ENCODE results near the gene FOXN4.

The FOXN4 gene

GRCh38 chr12:109263439-109263838 lies 45.6 kb downstream of the FOXN4 start:
- Histone ChIP-seq H2BK15ac (ENCODE audit: low read length) (no peak overlapping the region), H2BK12ac (ENCODE audit: low read length) (no peak overlapping the region), H2BK120ac (ENCODE audit: low read depth, low read length) (no peak overlapping the region), H3K9ac (ENCODE audit: low read depth, low read length, poor library complexity) (no peak overlapping the region), H3K18ac (ENCODE audit: low read length) (no peak overlapping the region), H2AK5ac (ENCODE audit: low read depth, low read length) (no peak overlapping the region), H3K4me3 (ENCODE audit: low read length in 2 of 2) (no peak overlapping the region), H2BK5ac (ENCODE audit: low read length) (no peak overlapping the region), H3K4me2 (ENCODE audit: insufficient read depth, low read length, poor library complexity, severe bottlenecking) (no peak overlapping the region), H3K4ac (ENCODE audit: low read length) (no peak overlapping the region), H3K23ac (ENCODE audit: low read depth, low read length, poor library complexity) (no peak overlapping the region), H3K14ac (ENCODE audit: low read length) (no peak overlapping the region), H3K9me3 (replicated peaks in 1 of 2; ENCODE audit: control insufficient read depth in 2 of 2, insufficient read depth in 1 of 2, low read depth in 1 of 2, low read length in 2 of 2) (peaks cover 0 to 5% of the 10 kb centered on the region in 2 donors), H3K79me1 (ENCODE audit: low read depth, low read length) (no peaks in the 10 kb centered on the region), H2AFZ (ENCODE audit: low read length) (no peak overlapping the region), H4K8ac (ENCODE audit: low read depth, low read length) (no peak overlapping the region), H4K91ac (ENCODE audit: low read depth, low read length, poor library complexity) (no peak overlapping the region), H3K27me3 (ENCODE audit: control insufficient read depth in 3 of 3, insufficient read depth in 3 of 3, low read depth in 1 of 3, low read length in 3 of 3) (no peaks in the 10 kb centered on the region), H3K27ac (replicated peaks; ENCODE audit: low read length) (no peak overlapping the region), H3K36me3 (replicated peaks in 1 of 2; ENCODE audit: control insufficient read depth in 2 of 2, insufficient read depth in 2 of 2, low read length in 2 of 2) (peaks cover 0 to 9% of the 10 kb centered on the region in 2 donors), H3K4me1 (ENCODE audit: control insufficient read depth in 2 of 2, insufficient read depth in 1 of 2, low read depth in 1 of 2, low read length in 2 of 2) (no peaks in the 10 kb centered on the region)
- no peak for DNase-seq (ENCODE audit: low spot score)
- WGBS, 2 donors (ENCODE audit: extremely low coverage in 2 of 2, insufficient read length in 2 of 2, insufficient replicate concordance in 1 of 2) = no CpG with 5 or more reads among the region's 3 CpGs

GRCh38 chr12:109261939-109262338 lies 47.1 kb downstream of the FOXN4 start:
- Histone ChIP-seq H3K9me3 (replicated peaks in 1 of 2; ENCODE audit: control insufficient read depth in 2 of 2, insufficient read depth in 1 of 2, low read depth in 1 of 2, low read length in 2 of 2) (peaks cover 0 to 5% of the 10 kb centered on the region in 2 donors), H3K36me3 (replicated peaks in 1 of 2; ENCODE audit: control insufficient read depth in 2 of 2, insufficient read depth in 2 of 2, low read length in 2 of 2) (peaks cover 0 to 9% of the 10 kb centered on the region in 2 donors), H3K4me1 (ENCODE audit: control insufficient read depth in 2 of 2, insufficient read depth in 1 of 2, low read depth in 1 of 2, low read length in 2 of 2) (no peaks in the 10 kb centered on the region), H3K4ac (ENCODE audit: low read length) (no peak overlapping the region), H3K79me1 (ENCODE audit: low read depth, low read length) (no peaks in the 10 kb centered on the region), H3K14ac (ENCODE audit: low read length) (no peak overlapping the region), H2BK15ac (ENCODE audit: low read length) (no peak overlapping the region), H4K8ac (ENCODE audit: low read depth, low read length) (no peak overlapping the region), H3K27ac (replicated peaks; ENCODE audit: low read length) (no peak overlapping the region), H4K91ac (ENCODE audit: low read depth, low read length, poor library complexity) (no peak overlapping the region), H2BK5ac (ENCODE audit: low read length) (no peak overlapping the region), H2AFZ (ENCODE audit: low read length) (no peak overlapping the region), H3K18ac (ENCODE audit: low read length) (no peak overlapping the region), H2BK12ac (ENCODE audit: low read length) (no peak overlapping the region), H3K27me3 (ENCODE audit: control insufficient read depth in 3 of 3, insufficient read depth in 3 of 3, low read depth in 1 of 3, low read length in 3 of 3) (no peaks in the 10 kb centered on the region), H3K9ac (ENCODE audit: low read depth, low read length, poor library complexity) (no peak overlapping the region), H2BK120ac (ENCODE audit: low read depth, low read length) (no peak overlapping the region), H2AK5ac (ENCODE audit: low read depth, low read length) (no peak overlapping the region), H3K23ac (ENCODE audit: low read depth, low read length, poor library complexity) (no peak overlapping the region), H3K4me3 (ENCODE audit: low read length in 2 of 2) (no peak overlapping the region), H3K4me2 (ENCODE audit: insufficient read depth, low read length, poor library complexity, severe bottlenecking) (no peak overlapping the region)
- DNase-seq (ENCODE audit: low spot score) = no peak
- no CpG with 5 or more reads among the region's 2 CpGs for WGBS, 2 donors (ENCODE audit: extremely low coverage in 2 of 2, insufficient read length in 2 of 2, insufficient replicate concordance in 1 of 2)

GRCh38 chr12:109261087-109261486 lies 48.0 kb downstream of the FOXN4 start:
- Histone ChIP-seq H3K79me1 (ENCODE audit: low read depth, low read length) (no peaks in the 10 kb centered on the region), H2AK5ac (ENCODE audit: low read depth, low read length) (no peak overlapping the region), H3K27ac (replicated peaks; ENCODE audit: low read length) (no peak overlapping the region), H2BK15ac (ENCODE audit: low read length) (no peak overlapping the region), H3K4me3 (ENCODE audit: low read length in 2 of 2) (no peak overlapping the region), H3K9ac (ENCODE audit: low read depth, low read length, poor library complexity) (no peak overlapping the region), H3K14ac (ENCODE audit: low read length) (no peak overlapping the region), H3K23ac (ENCODE audit: low read depth, low read length, poor library complexity) (no peak overlapping the region), H4K8ac (ENCODE audit: low read depth, low read length) (no peak overlapping the region), H3K4me2 (ENCODE audit: insufficient read depth, low read length, poor library complexity, severe bottlenecking) (no peak overlapping the region), H3K9me3 (replicated peaks in 1 of 2; ENCODE audit: control insufficient read depth in 2 of 2, insufficient read depth in 1 of 2, low read depth in 1 of 2, low read length in 2 of 2) (peaks cover 0 to 5% of the 10 kb centered on the region in 2 donors), H2AFZ (ENCODE audit: low read length) (no peak overlapping the region), H4K91ac (ENCODE audit: low read depth, low read length, poor library complexity) (no peak overlapping the region), H3K27me3 (ENCODE audit: control insufficient read depth in 3 of 3, insufficient read depth in 3 of 3, low read depth in 1 of 3, low read length in 3 of 3) (no peaks in the 10 kb centered on the region), H2BK12ac (ENCODE audit: low read length) (no peak overlapping the region), H3K36me3 (replicated peaks in 1 of 2; ENCODE audit: control insufficient read depth in 2 of 2, insufficient read depth in 2 of 2, low read length in 2 of 2) (peaks cover 0 to 9% of the 10 kb centered on the region in 2 donors), H3K18ac (ENCODE audit: low read length) (no peak overlapping the region), H2BK5ac (ENCODE audit: low read length) (no peak overlapping the region), H2BK120ac (ENCODE audit: low read depth, low read length) (no peak overlapping the region), H3K4me1 (ENCODE audit: control insufficient read depth in 2 of 2, insufficient read depth in 1 of 2, low read depth in 1 of 2, low read length in 2 of 2) (no peaks in the 10 kb centered on the region), H3K4ac (ENCODE audit: low read length) (no peak overlapping the region)
- DNase-seq (ENCODE audit: low spot score) = no peak
- WGBS, 2 donors (ENCODE audit: extremely low coverage in 2 of 2, insufficient read length in 2 of 2, insufficient replicate concordance in 1 of 2) = no CpG with 5 or more reads among the region's 1 CpG

- no peak overlapping the region for H2BK5ac ChIP-seq (ENCODE audit: low read length)
- H3K14ac ChIP-seq (ENCODE audit: low read length) = no peak overlapping the region
- no peak overlapping the region for H3K18ac ChIP-seq (ENCODE audit: low read length)
- no peak for DNase-seq (ENCODE audit: low spot score)
- H3K4ac ChIP-seq (ENCODE audit: low read length) = no peak overlapping the region
- no peak overlapping the region for H3K23ac ChIP-seq (ENCODE audit: low read depth, low read length, poor library complexity)
- no peak overlapping the region for H4K8ac ChIP-seq (ENCODE audit: low read depth, low read length)
- no peak overlapping the region for H2AFZ ChIP-seq (ENCODE audit: low read length)
- no peak overlapping the region for H3K9ac ChIP-seq (ENCODE audit: low read depth, low read length, poor library complexity)
- no peak overlapping the region for H3K27ac ChIP-seq (replicated peaks; ENCODE audit: low read length)
- no peak overlapping the region for H2BK12ac ChIP-seq (ENCODE audit: low read length)
- H2BK120ac ChIP-seq (ENCODE audit: low read depth, low read length) = no peak overlapping the region
- no peaks in the 10 kb centered on the region for H3K79me1 ChIP-seq (ENCODE audit: low read depth, low read length)
- no peak overlapping the region for H2BK15ac ChIP-seq (ENCODE audit: low read length)
- H4K91ac ChIP-seq (ENCODE audit: low read depth, low read length, poor library complexity) = no peak overlapping the region
- H3K4me3 ChIP-seq (ENCODE audit: low read length in 2 of 2) = no peak overlapping the region
- no peaks in the 10 kb centered on the region for H3K27me3 ChIP-seq (ENCODE audit: control insufficient read depth in 3 of 3, insufficient read depth in 3 of 3, low read depth in 1 of 3, low read length in 3 of 3)
- H2AK5ac ChIP-seq (ENCODE audit: low read depth, low read length) = no peak overlapping the region
- no peaks in the 10 kb centered on the region for H3K4me1 ChIP-seq (ENCODE audit: control insufficient read depth in 2 of 2, insufficient read depth in 1 of 2, low read depth in 1 of 2, low read length in 2 of 2)
- peaks cover 0 to 5% of the 10 kb centered on the region in 2 donors for H3K9me3 ChIP-seq (replicated peaks in 1 of 2; ENCODE audit: control insufficient read depth in 2 of 2, insufficient read depth in 1 of 2, low read depth in 1 of 2, low read length in 2 of 2)
- H3K4me2 ChIP-seq (ENCODE audit: insufficient read depth, low read length, poor library complexity, severe bottlenecking) = no peak overlapping the region
- peaks cover 0 to under 1% of the 10 kb centered on the region in 2 donors for H3K36me3 ChIP-seq (replicated peaks in 1 of 2; ENCODE audit: control insufficient read depth in 2 of 2, insufficient read depth in 2 of 2, low read length in 2 of 2)
- WGBS, 2 donors (ENCODE audit: extremely low coverage in 2 of 2, insufficient read length in 2 of 2, insufficient replicate concordance in 1 of 2) = no CpG with 5 or more reads among the region's 1 CpG
Measured at GRCh38 chr12:109259545-109259895, 49.6 kb downstream of the FOXN4 start.

Measured in neuronal stem cell (in vitro differentiated cells).